NCI-H510A treated with DMSO at 0.1 percent for 48 hours (cell line): Measurements from ENCODE around the gene CACNA2D2.

Experiments used
- DNase-seq: peaks from one replicate; lab custom pipeline; 2025; lab: John Stamatoyannopoulos, UW

The CACNA2D2 gene

GRCh38 chr3:50495609-50496423, 7.6 kb downstream of the CACNA2D2 start:
- no peak for DNase-seq

GRCh38 chr3:50494126-50494525, 9.3 kb downstream of the CACNA2D2 start:
- no peak for DNase-seq

- DNase-seq: no peak
Observed at GRCh38 chr3:50493623-50494022, 9.8 kb downstream of the CACNA2D2 start.

- DNase-seq: no peak
Observed at GRCh38 chr3:50493086-50493485, 10.3 kb downstream of the CACNA2D2 start.

DNA sequence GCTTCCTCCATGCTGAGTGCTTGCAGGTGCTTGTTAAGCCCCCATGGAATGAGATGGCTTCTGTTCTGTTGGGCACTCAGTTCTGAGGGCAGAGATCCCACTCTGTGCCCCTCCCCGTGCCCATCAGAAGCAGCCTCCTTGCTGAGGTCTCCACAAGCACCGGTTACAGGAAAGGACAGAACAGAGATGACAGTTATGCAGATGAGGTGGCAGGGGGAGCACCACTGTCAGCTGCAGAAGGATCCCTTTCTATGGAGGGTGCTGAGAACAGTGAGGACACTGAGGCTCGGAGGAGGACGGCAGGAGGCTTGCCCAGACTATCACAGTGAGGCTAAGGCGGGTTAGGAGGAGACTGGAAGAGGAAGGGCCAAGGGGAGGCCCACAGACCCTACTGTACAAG, 12.4 kb downstream of the CACNA2D2 start:
- no peak for DNase-seq

DNA sequence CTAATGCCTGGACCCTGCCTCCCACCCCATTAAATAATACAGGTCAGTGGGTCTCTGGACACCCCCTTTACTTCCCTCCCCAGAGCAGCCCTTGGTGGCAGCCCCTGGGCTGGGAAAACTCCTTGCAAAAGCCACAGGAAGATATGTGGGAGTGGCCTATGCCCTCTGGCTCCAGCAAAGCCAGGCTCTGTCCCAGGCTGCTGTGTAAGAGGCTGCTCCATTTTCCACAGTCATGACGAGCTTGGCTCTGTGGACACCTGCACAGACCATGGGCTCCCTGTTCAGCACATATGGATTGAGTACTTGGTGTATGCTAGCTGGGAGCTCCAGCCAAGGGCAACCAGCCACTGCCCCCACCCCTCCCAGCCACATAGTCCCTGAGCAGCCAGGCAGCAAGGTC, 13.0 kb downstream of the CACNA2D2 start:
- no peak for DNase-seq

DNA sequence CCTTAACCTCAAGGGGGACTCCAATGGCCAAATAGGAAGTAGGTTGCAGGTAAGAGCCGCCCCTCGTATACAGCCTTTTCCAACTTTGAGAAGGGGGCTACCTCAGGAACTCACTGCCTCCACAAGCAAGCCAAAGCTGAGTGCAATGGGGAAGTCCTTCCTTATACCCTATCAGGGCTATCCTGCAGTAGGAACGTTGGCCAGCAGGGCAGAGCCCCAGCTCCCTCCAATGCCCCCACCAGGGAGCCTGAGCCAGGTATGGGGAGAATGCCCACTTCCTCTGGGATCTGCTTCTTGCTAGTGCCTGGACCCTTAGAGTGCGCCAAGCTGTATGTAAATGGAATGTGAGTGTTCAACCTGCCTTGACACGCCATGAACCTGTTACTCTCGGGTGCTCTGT, 16.3 kb downstream of the CACNA2D2 start:
- DNase-seq: no peak

DNA sequence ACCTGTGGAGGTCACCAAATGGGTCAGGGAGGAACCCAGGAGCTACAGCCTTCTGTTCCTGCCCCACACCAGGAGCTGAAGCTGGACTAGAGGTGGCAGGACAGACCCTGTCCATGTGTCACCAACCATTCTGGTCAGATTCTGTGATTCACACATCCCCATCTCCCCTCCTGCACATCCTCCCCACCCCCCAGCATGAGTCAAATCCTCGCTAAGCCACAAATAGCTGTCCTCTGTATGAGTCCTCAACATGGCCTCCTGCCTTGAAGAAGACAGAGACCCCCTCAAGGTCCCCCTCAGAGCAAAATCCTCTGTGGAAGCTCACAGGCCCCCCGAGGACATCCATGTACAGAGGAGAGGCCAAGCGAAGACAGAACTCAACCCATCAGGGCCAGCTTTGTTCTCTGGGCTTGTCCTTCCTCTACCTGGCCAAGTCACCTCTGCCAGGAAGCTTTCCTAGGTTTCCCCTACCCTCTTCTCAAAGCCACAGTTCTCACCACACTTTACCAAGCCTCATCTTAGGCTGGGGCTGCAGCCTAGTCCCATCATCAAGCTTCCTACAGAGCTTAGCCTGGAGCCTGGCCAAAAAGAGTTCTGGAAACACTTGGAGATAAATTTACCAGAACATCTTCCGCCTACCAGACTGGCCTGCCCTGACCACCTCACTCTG, 17.1 kb downstream of the CACNA2D2 start:
- no peak for DNase-seq

DNA sequence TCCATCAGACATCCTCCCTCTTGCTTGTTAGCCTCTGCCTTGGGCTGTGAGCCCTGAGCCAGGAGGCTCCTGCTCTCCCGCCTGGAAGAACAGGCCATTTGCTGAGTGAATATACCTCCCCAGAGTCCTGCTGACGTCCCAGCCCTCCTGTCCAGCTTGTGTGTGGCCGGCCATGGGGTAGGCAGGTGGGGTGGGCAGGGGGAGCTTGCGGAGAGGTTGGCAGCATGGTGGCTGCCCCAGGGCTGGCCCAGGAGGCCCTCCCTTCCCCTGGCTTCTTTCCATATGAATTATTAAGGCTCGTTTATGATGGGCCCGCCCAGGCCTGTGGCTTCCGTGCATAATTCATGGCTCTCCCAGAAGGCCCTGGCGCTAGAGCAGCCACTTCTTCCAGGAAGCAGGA, 18.7 kb downstream of the CACNA2D2 start:
- no peak for DNase-seq

- no peak for DNase-seq
Observed at GRCh38 chr3:50483374-50483773, 20.1 kb downstream of the CACNA2D2 start.

GRCh38 chr3:50481992-50482391, 21.4 kb downstream of the CACNA2D2 start:
- peak; percentile 46 for DNase-seq

- DNase-seq: no peak
Observed at GRCh38 chr3:50480471-50480870, 23.0 kb downstream of the CACNA2D2 start.

DNA sequence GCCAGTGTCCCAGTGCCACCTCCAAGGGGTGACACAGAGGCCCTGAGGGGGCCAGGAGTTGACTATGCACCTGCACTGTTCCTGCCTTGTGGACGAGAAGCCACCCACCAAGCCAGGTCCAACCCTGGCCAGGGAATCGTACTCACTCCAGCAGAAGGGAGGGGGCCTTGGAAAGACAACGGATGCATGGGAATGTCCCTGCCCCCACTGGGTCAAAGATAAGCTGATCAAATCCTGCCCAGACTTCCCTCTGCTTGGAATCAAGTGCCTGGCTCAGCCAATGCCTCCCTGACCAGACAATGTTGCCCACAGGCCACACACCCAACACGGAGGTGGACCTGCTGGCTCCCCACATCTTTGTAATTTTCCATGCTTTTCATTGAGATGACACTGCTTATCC, 23.9 kb downstream of the CACNA2D2 start:
- DNase-seq: no peak

DNA sequence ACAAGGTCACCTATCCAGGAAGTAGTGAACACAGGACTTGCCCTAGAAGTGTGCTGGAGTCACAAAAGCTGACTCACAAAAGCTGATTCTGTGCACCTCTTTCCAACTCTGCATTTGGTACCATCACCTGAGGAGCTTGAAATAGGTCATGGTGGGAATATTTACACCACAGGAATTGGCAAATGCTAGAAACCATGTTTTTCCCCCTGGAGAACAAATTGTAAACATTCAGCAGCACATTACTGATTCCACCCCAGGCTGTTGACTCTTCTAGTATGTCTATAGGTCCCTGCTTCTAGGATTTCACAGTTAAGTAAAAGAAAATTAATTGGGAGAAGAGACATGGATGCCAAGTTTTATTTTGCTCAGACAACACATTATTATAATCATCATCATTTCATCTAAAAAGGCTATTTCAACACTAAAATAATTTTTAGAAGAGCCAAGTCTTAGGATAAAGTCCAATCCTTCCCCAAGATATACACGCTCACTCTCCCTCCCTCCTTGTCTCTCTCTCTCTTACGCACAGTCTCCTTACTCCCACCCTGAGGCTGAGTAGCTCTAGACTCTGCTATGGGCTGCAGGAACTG, 24.7 kb downstream of the CACNA2D2 start:
- no peak for DNase-seq

- DNase-seq: no peak
Observed at GRCh38 chr3:50478051-50478450, 25.4 kb downstream of the CACNA2D2 start.

GRCh38 chr3:50475348-50475747, 28.1 kb downstream of the CACNA2D2 start:
- no peak for DNase-seq

GRCh38 chr3:50474717-50475116, 28.7 kb downstream of the CACNA2D2 start:
- DNase-seq: no peak

- no peak for DNase-seq
Observed at GRCh38 chr3:50473768-50474167, 29.7 kb downstream of the CACNA2D2 start.

GRCh38 chr3:50472958-50473357, 30.5 kb downstream of the CACNA2D2 start:
- DNase-seq: no peak

- DNase-seq: no peak
Observed at GRCh38 chr3:50470658-50471057, 32.8 kb downstream of the CACNA2D2 start.

DNA sequence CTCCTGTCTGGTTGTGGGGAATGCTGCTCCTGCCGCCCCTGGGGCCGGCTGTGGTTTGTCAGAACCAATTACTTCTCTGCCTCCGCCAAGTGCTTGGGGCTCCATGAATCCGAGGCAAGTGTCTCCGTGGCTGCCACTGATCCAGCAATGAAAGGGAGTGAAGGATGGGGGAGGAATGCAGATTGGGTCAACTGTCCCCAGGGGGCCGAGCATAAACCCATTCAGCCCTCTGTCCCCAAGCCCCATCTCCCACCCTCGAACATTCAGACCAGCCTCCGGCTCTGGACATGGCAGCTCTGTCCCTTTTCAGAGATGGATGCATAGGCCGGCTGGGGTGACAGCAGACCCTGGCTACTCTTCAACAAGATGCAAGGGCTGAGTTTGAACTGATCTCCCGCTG, 35.5 kb downstream of the CACNA2D2 start:
- DNase-seq: no peak

DNA sequence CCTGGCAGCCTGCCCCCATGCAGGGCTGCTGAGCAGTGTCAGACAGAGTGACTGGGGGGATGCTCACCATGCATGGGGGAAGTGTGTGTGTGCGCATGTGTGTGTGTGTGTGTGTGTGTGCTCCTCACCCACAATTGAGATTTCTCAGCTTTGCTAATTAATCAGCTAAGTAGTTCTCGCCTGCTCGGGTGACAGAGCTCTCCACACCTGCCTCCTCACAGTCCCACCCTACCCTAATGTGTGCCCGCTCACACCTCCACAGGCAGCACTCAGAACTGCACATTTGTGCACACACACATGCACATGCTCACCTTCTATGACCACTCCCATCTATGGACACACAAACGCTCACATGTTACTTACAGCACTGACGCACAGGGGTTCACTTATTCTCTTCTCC, 37.3 kb downstream of the CACNA2D2 start:
- no peak for DNase-seq

- DNase-seq: peak; percentile 77
Observed at GRCh38 chr3:50464569-50464968, 38.9 kb downstream of the CACNA2D2 start.
